Loucy (cell line): ENCODE data around the gene FMNL2.

ENCODE experiments used
- H2AFZ ChIP-seq: fragments of 200-600 bp; sonication (generic); 2 replicates; pipeline ENCODE4 v1.6.0; 2016; ENCODE audit warnings: antibody characterized with exemption, mild to moderate bottlenecking, low read length, moderate library complexity
- H3F3A ChIP-seq: fragments of 200-600 bp; 2 replicates; pipeline ENCODE4 v1.6.0; 2016; ENCODE audit warnings: antibody characterized with exemption, low read depth, mild to moderate bottlenecking
- H3K27me3 ChIP-seq: fragments of 200-600 bp; sonication (generic); 2 replicates; pipeline ENCODE4 v1.6.1; 2014; ENCODE audit warnings: low read length, mild to moderate bottlenecking; ENCODE audit not compliant: insufficient read depth, poor library complexity, severe bottlenecking
- H3K36me3 ChIP-seq: fragments of 200-600 bp; sonication (generic); 2 replicates; pipeline ENCODE4 v1.6.1; 2016; ENCODE audit warnings: low read length; ENCODE audit not compliant: insufficient read depth
- H3K4me1 ChIP-seq: fragments of 200-600 bp; sonication (generic); 2 replicates; pipeline ENCODE4 v1.5.1; 2014; ENCODE audit warnings: low read length, mild to moderate bottlenecking; ENCODE audit not compliant: insufficient read depth, poor library complexity, severe bottlenecking
- H3K4me2 ChIP-seq: fragments of 200-600 bp; sonication (generic); 2 replicates; pipeline ENCODE4 v1.6.0; 2014; ENCODE audit warnings: antibody characterized with exemption, low read length, low read depth, mild to moderate bottlenecking; ENCODE audit not compliant: poor library complexity, severe bottlenecking
- H3K4me3 ChIP-seq: fragments of 200-600 bp; sonication (generic); 2 replicates; pipeline ENCODE4 v1.5.1; 2014; ENCODE audit warnings: low read length, mild to moderate bottlenecking, mixed read lengths; ENCODE audit not compliant: poor library complexity, severe bottlenecking
- H3K79me2 ChIP-seq: fragments of 200-600 bp; sonication (generic); 2 replicates; pipeline ENCODE4 v1.6.1; 2014; ENCODE audit warnings: low read length; ENCODE audit not compliant: insufficient read depth
- H3K9ac ChIP-seq: fragments of 200-600 bp; sonication (generic); 2 replicates; pipeline ENCODE4 v1.6.0; 2014; ENCODE audit warnings: mild to moderate bottlenecking, low read depth, low read length, moderate library complexity; ENCODE audit not compliant: poor library complexity, severe bottlenecking
- H3K9me2 ChIP-seq: fragments of 200-600 bp; sonication (generic); replicated peaks from 2 replicates; pipeline ENCODE4 v1.6.1; 2016; ENCODE audit warnings: low read depth, low read length, mixed read lengths
- H3K9me3 ChIP-seq: fragments of 200-600 bp; sonication (generic); 2 replicates; pipeline ENCODE4 v1.6.1; 2014; ENCODE audit warnings: mild to moderate bottlenecking, antibody characterized with exemption, low read length, low read depth; ENCODE audit not compliant: insufficient read depth
- H4K20me1 ChIP-seq: fragments of 200-600 bp; sonication (generic); 2 replicates; pipeline ENCODE4 v1.6.0; 2014; ENCODE audit warnings: antibody characterized with exemption, low read length, mild to moderate bottlenecking; ENCODE audit not compliant: insufficient read depth, poor library complexity, severe bottlenecking
- CTCF ChIP-seq: fragments of 200-600 bp; sonication (generic); conservative IDR thresholded peaks from 2 replicates; pipeline ENCODE4 v1.5.1; 2014; ENCODE audit warnings: mild to moderate bottlenecking, antibody characterized with exemption, low read length
- EZH2phosphoT487 ChIP-seq: fragments of 200-600 bp; IDR thresholded peaks from 2 replicates; pipeline ENCODE4 v1.6.1; 2018; ENCODE audit warnings: antibody characterized with exemption, mild to moderate bottlenecking, moderate library complexity, borderline replicate concordance

FMNL2 gene

GRCh38 chr2:152513029-152513428, 178.1 kb downstream of the FMNL2 start:
- TF ChIP-seq CTCF: no peak
- TF ChIP-seq EZH2phosphoT487: no peak
- Histone ChIP-seq H3K36me3 (no peaks in the 10 kb centered on the region), H2AFZ (no peak overlapping the region), H3K9ac (no peak overlapping the region), H3K27me3 (no peaks in the 10 kb centered on the region), H3F3A (no peaks in the 10 kb centered on the region), H3K9me2 (no peaks in the 10 kb centered on the region), H3K79me2 (no peaks in the 10 kb centered on the region), H3K4me1 (no peaks in the 10 kb centered on the region), H3K4me2 (no peak overlapping the region), H3K9me3 (no peaks in the 10 kb centered on the region), H4K20me1 (no peaks in the 10 kb centered on the region), H3K4me3 (no peak overlapping the region)

GRCh38 chr2:152513681-152514080, 178.7 kb downstream of the FMNL2 start:
- H3K4me2 ChIP-seq: no peak overlapping the region

GRCh38 chr2:152518034-152518433, 183.1 kb downstream of the FMNL2 start:
- H3K36me3 ChIP-seq: no peaks in the 10 kb centered on the region
- no peaks in the 10 kb centered on the region for H3K9me2 ChIP-seq
- H3K79me2 ChIP-seq: no peaks in the 10 kb centered on the region
- no peaks in the 10 kb centered on the region for H3K27me3 ChIP-seq
- H4K20me1 ChIP-seq: no peaks in the 10 kb centered on the region
- H3K9ac ChIP-seq: no peak overlapping the region
- H3F3A ChIP-seq: no peaks in the 10 kb centered on the region
- H3K4me1 ChIP-seq: no peaks in the 10 kb centered on the region
- H3K4me3 ChIP-seq: no peak overlapping the region
- no peak overlapping the region for H2AFZ ChIP-seq
- no peak overlapping the region for H3K4me2 ChIP-seq
- no peak for TF ChIP-seq CTCF
- H3K9me3 ChIP-seq: no peaks in the 10 kb centered on the region

More at GRCh38 chr2:152513681-152514080, 178.7 kb downstream of the FMNL2 start:
- no peak for TF ChIP-seq EZH2phosphoT487
- no peak for TF ChIP-seq CTCF
- no peaks in the 10 kb centered on the region for H3K36me3 ChIP-seq
- no peaks in the 10 kb centered on the region for H3F3A ChIP-seq
- no peaks in the 10 kb centered on the region for H3K9me2 ChIP-seq
- no peaks in the 10 kb centered on the region for H3K27me3 ChIP-seq
- no peaks in the 10 kb centered on the region for H4K20me1 ChIP-seq
- H3K4me3 ChIP-seq: no peak overlapping the region
- no peaks in the 10 kb centered on the region for H3K9me3 ChIP-seq
- H3K4me1 ChIP-seq: no peaks in the 10 kb centered on the region
- no peak overlapping the region for H3K9ac ChIP-seq
- no peaks in the 10 kb centered on the region for H3K79me2 ChIP-seq
- no peak overlapping the region for H2AFZ ChIP-seq
